MM.1S (cell line): ENCODE data around the gene BTBD19.

ENCODE experiments used
- DNase-seq: peaks from one replicate; pipeline ENCODE4 v3.0.0-alpha.2; 2015
- H2AFZ ChIP-seq: fragments of 300-600 bp; sonication (generic); 2 replicates; pipeline ENCODE4 v1.6.0; 2016; ENCODE audit warnings: antibody characterized with exemption, low read length
- H3F3A ChIP-seq: fragments of 300-600 bp; sonication (generic); 2 replicates; pipeline ENCODE4 v1.6.1; 2016; ENCODE audit warnings: mild to moderate bottlenecking, antibody characterized with exemption, low read length, moderate library complexity, mixed read lengths; ENCODE audit not compliant: insufficient read depth
- H3K27ac ChIP-seq: fragments of 300-600 bp; sonication (generic); 2 replicates; pipeline ENCODE4 v1.5.1; 2016; ENCODE audit warnings: mild to moderate bottlenecking, low read length
- H3K27me3 ChIP-seq: fragments of 300-600 bp; sonication (generic); replicated peaks from 2 replicates; pipeline ENCODE4 v1.6.0; 2016; ENCODE audit warnings: low read length; ENCODE audit not compliant: insufficient read depth
- H3K36me3 ChIP-seq: fragments of 300-600 bp; sonication (generic); replicated peaks from 2 replicates; pipeline ENCODE4 v1.6.1; 2016; ENCODE audit warnings: mild to moderate bottlenecking, low read length, mixed read lengths; ENCODE audit not compliant: insufficient read depth
- H3K4me1 ChIP-seq: fragments of 300-600 bp; sonication (generic); 2 replicates; pipeline ENCODE4 v1.6.1; 2016; ENCODE audit warnings: low read length, mixed read lengths
- H3K4me2 ChIP-seq: fragments of 300-600 bp; sonication (generic); 2 replicates; pipeline ENCODE4 v1.6.0; 2016; ENCODE audit warnings: low read depth, low read length
- H3K4me3 ChIP-seq: fragments of 300-600 bp; sonication (generic); 2 replicates; pipeline ENCODE4 v1.5.1; 2016; ENCODE audit warnings: low read length, mixed read lengths
- H3K79me2 ChIP-seq: fragments of 300-600 bp; sonication (generic); 2 replicates; pipeline ENCODE4 v1.6.1; 2016; ENCODE audit warnings: mixed run types, low read length, mixed read lengths
- H3K9ac ChIP-seq: fragments of 300-600 bp; sonication (generic); 2 replicates; pipeline ENCODE4 v1.6.1; 2016; ENCODE audit warnings: low read length, mixed read lengths
- H3K9me2 ChIP-seq: fragments of 300-600 bp; sonication (generic); replicated peaks from 2 replicates; pipeline ENCODE4 v1.6.1; 2016; ENCODE audit warnings: mild to moderate bottlenecking, low read length, mixed read lengths; ENCODE audit not compliant: insufficient read depth
- H3K9me3 ChIP-seq: fragments of 300-600 bp; sonication (generic); replicated peaks from 2 replicates; pipeline ENCODE4 v1.6.1; 2016; ENCODE audit warnings: mild to moderate bottlenecking, low read length, mixed read lengths; ENCODE audit not compliant: insufficient read depth
- H4K20me1 ChIP-seq: fragments of 300-600 bp; sonication (generic); 2 replicates; pipeline ENCODE4 v1.6.1; 2016; ENCODE audit warnings: mild to moderate bottlenecking, low read length, moderate library complexity, mixed read lengths; ENCODE audit not compliant: insufficient read depth
- CTCF ChIP-seq: fragments of 300-600 bp; sonication (generic); IDR thresholded peaks from 2 replicates; pipeline ENCODE4 v1.5.1; 2016; ENCODE audit warnings: antibody characterized with exemption, low read length, mixed read lengths
- EZH2 ChIP-seq: fragments of 300-600 bp; sonication (generic); optimal IDR thresholded peaks from 2 replicates; pipeline ENCODE3; 2017; ENCODE audit warnings: low read depth, mild to moderate bottlenecking, antibody characterized with exemption, low read length, mixed read lengths
- EZH2phosphoT487 ChIP-seq: fragments of 300-600 bp; sonication (generic); IDR thresholded peaks from 2 replicates; pipeline ENCODE4 v1.6.1; 2018; ENCODE audit warnings: antibody characterized with exemption, low read length

The BTBD19 gene

GRCh38 chr1:44799770-44800584 lies 8.3 kb upstream of the BTBD19 start, which contains the start of gene PLK3:
Gene PLK3 (plus strand): TSS chr1:44800377. CDS start chr1:44800464, 87 bp downstream.
- H3F3A ChIP-seq, result peaks cover 5% of the 10 kb centered on the region; the same call in 1 of the 2 replicates
- peaks cover 4% of the 10 kb centered on the region; the same call in 1 of the 2 replicates for H3K4me1 ChIP-seq
- TF ChIP-seq EZH2phosphoT487 (no peak), CTCF (peak; percentile 87)
- H3K27me3 ChIP-seq, result no peaks in the 10 kb centered on the region
- no peaks in the 10 kb centered on the region for H3K9me3 ChIP-seq
- H3K4me3 ChIP-seq, result peak within 1 kb of the TSS; percentile 81
- H3K9me2 ChIP-seq, result no peaks in the 10 kb centered on the region
- H3K36me3 ChIP-seq, result no peaks in the 10 kb centered on the region
- peaks cover 5% of the 10 kb centered on the region; the same call in 1 of the 2 replicates for H3K79me2 ChIP-seq
- peak within 1 kb of the TSS; percentile 86 for H2AFZ ChIP-seq
- peak; percentile 97 for DNase-seq
- no peaks in the 10 kb centered on the region for H4K20me1 ChIP-seq
- peak within 1 kb of the TSS; percentile 82 for H3K27ac ChIP-seq
- H3K9ac ChIP-seq, result peak within 1 kb of the TSS; percentile 72
- H3K4me2 ChIP-seq, result peak within 1 kb of the TSS; percentile 98

- Histone ChIP-seq H3K9ac (no peak overlapping the region), H4K20me1 (no peaks in the 10 kb centered on the region), H3K9me2 (no peaks in the 10 kb centered on the region), H3K27me3 (no peaks in the 10 kb centered on the region), H3K4me3 (no peak overlapping the region), H3K79me2 (peaks cover 5% of the 10 kb centered on the region; the same call in 1 of the 2 replicates), H3K36me3 (no peaks in the 10 kb centered on the region), H3K9me3 (no peaks in the 10 kb centered on the region), H3K27ac (no peak overlapping the region), H3F3A (peaks cover 5% of the 10 kb centered on the region; the same call in 1 of the 2 replicates), H3K4me2 (no peak overlapping the region), H2AFZ (no peak overlapping the region), H3K4me1 (peaks cover 4% of the 10 kb centered on the region; the same call in 1 of the 2 replicates)
- no peak for TF ChIP-seq CTCF
- TF ChIP-seq EZH2phosphoT487, result no peak
- TF ChIP-seq EZH2, result no peak
- no peak for DNase-seq
These were observed 6.6 kb upstream of the BTBD19 start for GRCh38 chr1:44801491-44802305.

GRCh38 chr1:44802306-44803061 lies 5.8 kb upstream of the BTBD19 start:
- Histone ChIP-seq H3K9me2 (no peaks in the 10 kb centered on the region), H4K20me1 (no peaks in the 10 kb centered on the region), H3F3A (peaks cover 5% of the 10 kb centered on the region; the same call in 1 of the 2 replicates), H3K9me3 (no peaks in the 10 kb centered on the region), H3K9ac (no peak overlapping the region), H2AFZ (no peak overlapping the region), H3K4me1 (peaks cover 4% of the 10 kb centered on the region; the same call in 1 of the 2 replicates), H3K27me3 (no peaks in the 10 kb centered on the region), H3K4me2 (no peak overlapping the region), H3K36me3 (no peaks in the 10 kb centered on the region), H3K4me3 (no peak overlapping the region), H3K79me2 (peaks cover 5% of the 10 kb centered on the region; the same call in 1 of the 2 replicates), H3K27ac (no peak overlapping the region)
- DNase-seq, result no peak
- TF ChIP-seq EZH2 (no peak), EZH2phosphoT487 (no peak), CTCF (no peak)
